T-helper 2 cell treated with Interferon-gamma antibody and Interleukin-4, amounts not matched to agents 100 ng/mL and 5 ng/mL, for 36 hours (primary cell): ENCODE results near the gene TBC1D5. TPM values are rescaled to one million over a fixed set of nuclear protein-coding genes. Genes with fewer than 3 reads are reported as not detected.

Experiments
- intact Hi-C: fragments of 100-400 bp; cut with micrococcal nuclease; formaldehyde crosslinking; loops from one replicate; pipeline ENCODE4 v1.15.1; 2023
- total RNA-seq: library from RNA; stranded (reverse); gene quantifications from 2 replicates; pipeline ENCODE4 v1.2.3, GENCODE V29; 2022

The TBC1D5 gene
- total RNA-seq, 1 donor from 2014 or later: 51.6 TPM

DNA sequence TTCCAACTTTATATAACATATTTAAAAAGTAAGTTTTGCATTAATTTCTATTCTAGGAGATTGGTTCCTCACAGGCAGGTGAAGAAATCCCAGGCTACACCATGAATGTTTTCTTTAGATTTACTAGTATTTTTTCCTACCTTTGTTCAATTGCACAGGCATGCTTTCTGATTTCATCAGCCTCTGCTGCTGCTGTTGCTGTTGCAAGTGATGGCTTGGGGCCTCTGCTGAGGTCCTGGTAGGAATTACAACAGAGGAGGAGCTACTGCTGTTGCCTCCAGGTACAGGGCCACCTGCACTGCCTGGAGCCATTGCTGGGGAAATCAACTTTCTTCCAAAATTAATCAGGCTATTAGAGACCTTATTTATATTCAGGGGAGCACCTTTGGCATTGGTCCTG lies 504.4 kb downstream of the TBC1D5 start:
- intact Hi-C loops: loop anchor here (10.0 kb wide), 1 partner anchor 973 kb away; the partner anchor contains the start of genes DPH3 and OXNAD1

DNA sequence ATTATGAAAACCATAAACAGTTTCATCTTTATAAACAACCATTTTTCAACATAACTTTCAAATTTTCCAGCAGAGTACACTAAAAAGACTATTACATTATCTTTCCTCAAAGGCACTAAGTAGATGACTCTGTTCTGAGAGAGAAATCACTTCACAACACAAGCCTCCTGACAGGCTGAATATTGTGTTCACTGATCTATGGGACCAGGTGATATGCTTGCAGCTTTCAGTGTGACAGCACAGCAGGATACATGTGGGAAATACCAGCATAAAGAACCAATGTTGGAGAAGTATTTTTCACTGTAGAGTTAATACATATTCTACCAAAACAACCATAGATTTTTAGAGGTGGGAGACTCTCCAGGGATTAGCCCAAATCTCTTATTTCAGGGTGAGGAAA lies 507.1 kb downstream of the TBC1D5 start:
- intact Hi-C loops: loop anchor here (10.0 kb wide), 1 partner anchor 971 kb away; the partner anchor contains the start of genes DPH3 and OXNAD1

DNA sequence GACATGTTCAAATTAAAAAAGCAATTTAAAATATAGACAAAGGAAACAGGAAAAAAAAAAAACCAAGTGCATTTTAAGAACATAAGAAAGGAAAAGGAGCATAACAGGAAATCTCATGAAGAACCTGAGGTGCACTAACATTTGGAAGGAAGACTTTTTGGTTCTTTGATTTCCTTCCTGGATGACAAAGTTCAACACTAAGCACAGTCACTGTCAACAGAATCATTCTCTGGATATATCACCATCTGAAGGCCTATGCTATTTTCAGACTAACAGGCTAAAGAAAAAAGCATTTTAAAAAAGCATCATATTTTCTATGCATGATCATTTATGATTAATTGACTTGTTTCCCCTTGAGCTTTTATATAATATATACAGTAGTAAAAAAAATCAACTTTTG lies 508.0 kb downstream of the TBC1D5 start:
- intact Hi-C loops: loop anchor here (5.0 to 10.0 kb wide), 3 partner anchors 82 to 970 kb away; partner anchors contain the start of genes DPH3 and OXNAD1

- intact Hi-C loops: loop anchor here (1.0 to 10.0 kb wide), 6 partner anchors 81 to 969 kb away; partner anchors contain the start of genes DPH3, OXNAD1 and PLCL2
These were observed 509.0 kb downstream of the TBC1D5 start for GRCh38 chr3:17233398-17233800.

DNA sequence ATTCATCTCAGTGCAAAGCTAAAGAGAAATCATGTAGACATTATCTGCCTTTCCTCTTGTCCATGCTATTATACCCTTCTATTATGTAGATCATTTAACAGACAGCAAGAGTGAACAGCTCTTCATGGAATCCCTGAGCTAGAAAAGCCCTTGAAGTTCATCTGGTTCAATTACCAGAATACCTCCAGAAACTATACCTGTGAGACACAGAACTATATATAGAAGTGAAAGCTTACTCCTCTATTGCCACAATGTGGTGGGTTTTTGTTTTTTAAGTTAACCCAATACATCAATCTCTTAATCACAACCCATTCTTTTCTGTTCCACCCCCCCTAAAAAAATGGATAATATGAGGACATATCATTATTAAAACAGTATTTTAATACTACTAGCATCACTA lies 510.0 kb downstream of the TBC1D5 start:
- intact Hi-C loops: loop anchor here (5.0 to 10.0 kb wide), 3 partner anchors 80 to 968 kb away; partner anchors contain the start of genes DPH3 and OXNAD1

GRCh38 chr3:17231537-17232261 lies 510.7 kb downstream of the TBC1D5 start:
- intact Hi-C loops: loop anchor here (5.0 to 10.0 kb wide), 3 partner anchors 79 to 967 kb away; partner anchors contain the start of genes DPH3 and OXNAD1

- intact Hi-C loops: no loop called here
These were observed 515.0 kb downstream of the TBC1D5 start for GRCh38 chr3:17227472-17227871.

DNA sequence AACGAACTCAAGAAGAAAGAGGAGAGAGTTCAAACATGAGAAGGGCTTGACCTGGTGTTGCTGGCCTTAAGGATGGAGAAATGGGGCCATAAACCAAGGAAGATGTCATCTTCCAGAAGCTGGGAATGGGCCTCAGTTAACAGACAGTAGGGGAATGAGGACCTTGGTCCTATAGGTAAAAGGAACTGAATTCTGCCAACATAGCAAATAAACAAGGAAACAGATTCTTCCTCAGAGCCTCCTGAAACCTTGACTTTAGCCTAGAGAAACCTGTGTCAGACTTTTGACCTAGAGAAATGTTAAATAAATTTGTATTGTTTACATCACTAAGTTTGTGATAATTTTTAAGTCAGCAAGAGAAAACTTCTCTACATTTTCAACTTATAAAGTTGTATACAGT lies 520.9 kb downstream of the TBC1D5 start:
- intact Hi-C loops: no loop called here

GRCh38 chr3:17219593-17219992 lies 522.8 kb downstream of the TBC1D5 start:
- intact Hi-C loops: no loop called here

DNA sequence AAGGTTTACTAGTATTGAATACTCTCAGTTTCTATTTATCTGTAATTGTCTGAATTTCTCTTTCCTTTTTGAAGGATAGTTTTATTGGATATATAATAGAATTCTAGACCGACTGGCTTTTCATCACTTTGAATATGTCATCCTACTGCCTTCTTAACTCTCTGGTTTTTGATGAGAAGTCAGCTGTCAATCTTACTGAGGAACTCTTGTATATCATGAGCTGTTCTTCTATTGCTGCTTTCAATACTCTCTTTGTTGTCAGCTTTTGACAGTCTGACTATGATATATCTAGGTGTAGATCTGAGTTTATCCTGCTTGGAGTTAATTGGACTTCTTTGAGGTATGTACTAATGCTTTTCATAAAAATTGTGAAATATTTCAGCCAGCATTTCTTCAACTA lies 523.8 kb downstream of the TBC1D5 start:
- intact Hi-C loops: no loop called here

DNA sequence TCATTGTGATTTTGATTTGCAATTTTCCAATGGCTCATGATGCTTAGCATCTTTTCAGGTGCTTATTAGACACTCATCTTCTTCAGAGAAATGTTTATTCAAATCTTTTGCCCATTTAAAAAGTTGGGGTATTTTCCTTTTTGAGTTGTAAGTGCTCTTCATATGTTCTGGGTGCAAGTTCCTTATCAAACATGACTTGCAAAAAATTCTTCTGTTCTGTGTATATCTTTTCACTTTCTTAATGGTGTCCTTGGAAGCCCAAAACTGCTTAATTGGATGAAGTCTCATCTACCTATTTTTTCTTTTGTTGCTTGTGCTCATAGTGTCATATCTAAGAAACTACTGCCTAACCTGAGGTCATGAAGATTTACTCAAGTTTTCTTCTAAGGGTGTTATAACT lies 524.8 kb downstream of the TBC1D5 start:
- intact Hi-C loops: no loop called here

DNA sequence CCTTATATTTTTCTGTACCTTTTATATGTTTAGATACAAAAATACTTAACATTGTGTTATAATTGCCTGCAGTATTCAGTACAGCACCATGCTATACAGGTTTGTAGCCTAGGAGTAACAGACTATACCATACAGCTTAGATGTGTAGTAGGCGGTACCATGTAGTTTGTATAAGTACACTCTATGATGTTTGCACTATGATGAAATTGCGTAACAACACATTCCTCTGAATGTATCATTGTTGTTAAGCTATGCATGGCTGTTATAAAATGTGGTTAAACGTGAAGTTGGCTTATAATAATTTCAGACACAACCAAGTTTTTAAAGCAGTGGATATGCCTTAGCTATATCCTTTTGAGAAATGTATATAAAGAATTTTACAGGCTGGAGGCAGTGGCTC lies 529.3 kb downstream of the TBC1D5 start:
- intact Hi-C loops: no loop called here

DNA sequence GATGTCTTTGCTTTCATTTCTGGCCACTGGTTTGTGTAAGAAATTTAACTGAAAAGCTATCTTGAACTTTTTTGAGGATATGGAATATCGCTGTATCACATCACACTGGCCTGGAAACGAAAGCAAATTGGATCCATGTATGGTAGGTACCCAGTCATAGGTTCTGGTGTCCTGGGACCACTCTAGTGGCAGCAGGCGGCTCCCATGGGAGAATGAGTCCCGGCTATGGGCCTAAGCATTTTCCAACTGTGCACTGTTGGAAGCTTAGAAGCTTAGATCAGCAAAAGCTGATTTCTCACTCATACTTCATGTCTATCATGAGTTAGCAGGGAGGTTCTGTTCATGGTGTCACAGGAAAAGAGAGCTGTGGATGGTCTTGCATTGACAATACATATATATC lies 534.5 kb downstream of the TBC1D5 start:
- intact Hi-C loops: no loop called here

DNA sequence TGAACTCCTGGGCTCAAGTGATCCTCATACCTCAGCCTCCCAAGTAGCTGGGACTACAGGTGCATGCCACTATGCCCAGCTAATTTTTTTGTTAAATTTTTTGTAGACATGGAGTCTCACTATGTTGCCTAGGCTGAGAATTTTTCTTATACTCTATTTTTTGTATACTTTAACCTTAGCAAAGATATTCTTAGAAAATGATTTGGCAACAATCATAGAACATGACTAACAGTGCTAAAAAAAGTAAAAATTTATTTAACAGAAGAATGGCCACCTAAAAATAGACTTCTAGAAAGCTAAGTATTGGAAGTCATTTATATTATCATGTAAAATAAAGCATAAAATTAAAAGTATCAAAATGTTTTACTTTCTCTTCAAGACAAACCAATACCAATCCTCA lies 535.4 kb downstream of the TBC1D5 start:
- intact Hi-C loops: no loop called here

- intact Hi-C loops: no loop called here
These were observed 538.3 kb downstream of the TBC1D5 start for GRCh38 chr3:17204049-17204650.

GRCh38 chr3:17201538-17201937 lies 540.9 kb downstream of the TBC1D5 start:
- intact Hi-C loops: no loop called here

- intact Hi-C loops: no loop called here
These were observed 546.4 kb downstream of the TBC1D5 start for GRCh38 chr3:17195856-17196604.

- intact Hi-C loops: no loop called here
These were observed 547.2 kb downstream of the TBC1D5 start for GRCh38 chr3:17195192-17195611.

- intact Hi-C loops: no loop called here
These were observed 548.3 kb downstream of the TBC1D5 start for GRCh38 chr3:17194116-17194515.

GRCh38 chr3:17192995-17193394 lies 549.4 kb downstream of the TBC1D5 start:
- intact Hi-C loops: no loop called here

DNA sequence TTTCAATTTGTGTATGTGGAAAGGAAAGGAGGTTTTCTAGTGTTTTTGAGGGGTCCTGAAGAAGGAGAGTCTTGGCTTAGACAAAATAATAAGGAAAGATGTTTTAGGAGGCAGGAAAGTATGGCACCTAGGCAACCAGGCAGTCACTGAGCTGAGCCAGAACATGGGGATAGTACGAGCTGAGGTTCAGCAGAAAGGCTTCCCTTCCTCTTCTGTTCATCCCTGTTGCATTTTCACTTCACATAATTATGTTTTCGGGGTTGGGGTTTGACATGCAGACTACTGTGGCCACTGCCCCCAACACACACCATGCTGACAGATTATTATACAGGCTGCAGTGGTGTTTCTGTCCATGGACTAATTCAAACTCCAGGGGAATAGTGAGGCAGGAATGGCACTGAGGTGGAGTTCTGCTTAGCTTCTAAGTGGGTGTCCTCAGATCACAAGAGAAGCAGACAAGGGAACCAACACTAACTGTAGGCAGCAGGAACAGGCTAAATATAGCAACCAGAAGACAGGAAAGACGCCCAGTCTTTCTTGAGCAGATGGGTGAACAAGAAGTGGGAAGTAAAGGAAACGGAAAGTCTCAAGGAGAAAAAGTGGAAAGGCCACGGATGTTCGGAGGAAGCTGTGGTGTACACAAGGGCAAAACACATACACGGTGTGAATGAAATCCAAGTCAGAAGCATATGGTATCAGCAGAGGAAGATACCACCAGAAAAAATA lies 551.9 kb downstream of the TBC1D5 start:
- intact Hi-C loops: no loop called here
